Measurements from ENCODE around the gene HOXA4.

Gene HOXA4

GRCh38 chr7:27130540-27131389, at the start of gene HOXA4:
TSS of gene HOXA4 (minus strand) at chr7:27130757. CDS start at chr7:27130733, 24 bp downstream.
- peak; percentile 90 for DNase-seq

- DNase-seq = peak; percentile 93
These were observed 49.2 kb upstream of the HOXA4 start for GRCh38 chr7:27179503-27180430.

GRCh38 chr7:27179030-27179429, 48.5 kb upstream of the HOXA4 start:
- peak; percentile 40 for DNase-seq

GRCh38 chr7:27178366-27178765, 47.8 kb upstream of the HOXA4 start:
- peak; percentile 76 for DNase-seq

GRCh38 chr7:27177795-27178320, 47.3 kb upstream of the HOXA4 start:
- peak; percentile 32 for DNase-seq

- DNase-seq = peak; percentile 61
These were observed 46.6 kb upstream of the HOXA4 start for GRCh38 chr7:27176962-27177794.

- DNase-seq = no peak
These were observed 45.9 kb upstream of the HOXA4 start for GRCh38 chr7:27176524-27176845.

GRCh38 chr7:27175626-27176523, 45.3 kb upstream of the HOXA4 start:
- peak; percentile 67 for DNase-seq

- peak; percentile 79 for DNase-seq
These were observed 44.5 kb upstream of the HOXA4 start for GRCh38 chr7:27174874-27175625.

GRCh38 chr7:27173956-27174873, 43.7 kb upstream of the HOXA4 start, which contains the start of gene HOXA10:
TSS of gene HOXA10 (minus strand) at chr7:27174320. CDS start at chr7:27174306, 14 bp downstream.
- peak; percentile 87 for DNase-seq

- peak; percentile 50 for DNase-seq
These were observed 43.0 kb upstream of the HOXA4 start for GRCh38 chr7:27173511-27173955.

- peak; percentile 87 for DNase-seq
These were observed 42.4 kb upstream of the HOXA4 start for GRCh38 chr7:27172823-27173510.

- DNase-seq = peak; percentile 95
These were observed 41.8 kb upstream of the HOXA4 start for GRCh38 chr7:27172315-27172774.

- peak; percentile 63 for DNase-seq
These were observed 41.2 kb upstream of the HOXA4 start for GRCh38 chr7:27171637-27172314.

- DNase-seq = peak; percentile 70
These were observed 40.7 kb upstream of the HOXA4 start for GRCh38 chr7:27171325-27171636.

GRCh38 chr7:27170426-27171324, 40.1 kb upstream of the HOXA4 start:
- DNase-seq = no peak
